Lung (tissue), 16 donors: Measurements from ENCODE around the gene PHOX2A. TPM values are rescaled to one million over a fixed set of nuclear protein-coding genes. Genes with fewer than 3 reads are reported as not detected.
"Not testable (repeated sequence)": the region's sequence is repeated elsewhere in the genome, so short reads cannot be mapped to it uniquely, and the experiment has no call there.

Experiments used
- ATAC-seq: fragments of 200-7000 bp; cut with Tn5 transposase; one replicate; pipeline ENCODE4 v1.9.1; 2020; ENCODE audit warnings: moderate number of reproducible peaks; ENCODE audit not compliant: insufficient read depth, low FRiP score
- DNase-seq, 3 donors: peaks; one replicate each; pipeline ENCODE4 v3.0.0-alpha.2; 2013 to 2017
- H3K27ac ChIP-seq, 2 donors: one replicate each; pipeline ENCODE4 v1.5.1; 2013; ENCODE audit warnings: mild to moderate bottlenecking in 2 of 2, moderate library complexity in 2 of 2, control low read depth in 1 of 2, inconsistent platforms in 1 of 2, low read depth in 1 of 2, low read length in 1 of 2
- H3K27me3 ChIP-seq, 3 donors: one replicate each; pipeline ENCODE4 v1.5.1; 2013; ENCODE audit warnings: low read length in 2 of 3; ENCODE audit not compliant: control insufficient read depth in 3 of 3, insufficient read depth in 3 of 3
- H3K36me3 ChIP-seq, 4 donors: one replicate each; pipeline ENCODE4 v1.5.1; 2013; ENCODE audit warnings: low read length in 4 of 4, mild to moderate bottlenecking in 1 of 4, moderate library complexity in 1 of 4; ENCODE audit not compliant: control insufficient read depth in 4 of 4, insufficient read depth in 4 of 4
- H3K4me1 ChIP-seq, 5 donors: one replicate each; pipeline ENCODE4 v1.5.1; 2013; ENCODE audit warnings: low read length in 5 of 5, mild to moderate bottlenecking in 2 of 5, moderate library complexity in 1 of 5; ENCODE audit not compliant: control insufficient read depth in 5 of 5, insufficient read depth in 5 of 5
- H3K4me3 ChIP-seq: one replicate; pipeline ENCODE4 v1.5.1; 2013; ENCODE audit warnings: mild to moderate bottlenecking, control low read depth, moderate library complexity
- H3K9ac ChIP-seq, 2 donors: one replicate each; pipeline ENCODE4 v1.5.1; 2013; ENCODE audit warnings: low read length in 2 of 2, control low read depth in 1 of 2; ENCODE audit not compliant: insufficient read depth in 1 of 2
- H3K9me3 ChIP-seq, 4 donors: one replicate each; pipeline ENCODE4 v1.5.1; 2013; ENCODE audit warnings: low read length in 3 of 4, mild to moderate bottlenecking in 1 of 4, moderate library complexity in 1 of 4; ENCODE audit not compliant: control insufficient read depth in 4 of 4, insufficient read depth in 3 of 4
- CTCF ChIP-seq: IDR thresholded peaks from 2 replicates; pipeline ENCODE4 v1.5.1; 2012; ENCODE audit warnings: mild to moderate bottlenecking; ENCODE audit errors: control extremely low read depth, extremely low read depth
- WGBS, 2 donors: extraction: QIAGEN DNeasy Blood & Tissue Kit; methylation state at CpG; one replicate each; pipeline ENCODE4 v1.1.7; 2013; 5-methylcytosine and 5-hydroxymethylcytosine counted together
- long read RNA-seq, 5 donors: transcript quantifications; one replicate each; lab custom pipeline, GENCODE V29; 2026
- polyA plus RNA-seq, 2 donors: library from polyadenylated mRNA; stranded (reverse); fragments of 200-250 nt; gene quantifications; one replicate each; pipeline ENCODE4 v1.2.1, GENCODE V29; 2013
- total RNA-seq, 2 donors: library from RNA; depleted of rRNA in 1 of 2; stranded (reverse); fragments of >200 nt in 1 of 2; gene quantifications; one replicate each; pipeline ENCODE4 v1.2.1, GENCODE V29; 2014 to 2021
- donor health status: control.
- donor health status: control.
- donor health status: Bipolar disorder and iron deficiency.
- donor health status: healthy.
- donor health status: DM: yes; HTN: yes; CAD: no.

Gene PHOX2A
- not detected for total RNA-seq
- polyA plus RNA-seq = not detected
- long read RNA-seq, donor 1 = 0 reads
- long read RNA-seq, donor 2 = 0 reads
- long read RNA-seq, donor 3 = 0 reads
- long read RNA-seq, donor 4 = 0 reads
- long read RNA-seq, donor 5 = 0 reads

- H3K4me3 ChIP-seq = no peak within 1 kb of the TSS
- no peak for TF ChIP-seq CTCF
- H3K27me3 ChIP-seq = peaks cover 0 to 80% (median 71%) of the 10 kb centered on the region in 3 donors
- no peak within 1 kb of the TSS for H3K9ac ChIP-seq
- peaks cover 0 to 18% (median 10%) of the 10 kb centered on the region in 5 donors for H3K4me1 ChIP-seq
- WGBS, 2 donors = 4 to 6% methylated on average over 24 to 37 of the region's 37 CpGs
- no peaks in the 10 kb centered on the region for H3K36me3 ChIP-seq
- DNase-seq = no peak
- no peak within 1 kb of the TSS for H3K27ac ChIP-seq
- ATAC-seq = no peak
- no peaks in the 10 kb centered on the region for H3K9me3 ChIP-seq
These were observed at the start of gene PHOX2A for GRCh38 chr11:72244060-72244360. Gene PHOX2A (minus strand): TSS chr11:72244176. CDS start chr11:72244004, 172 bp downstream.

GRCh38 chr11:72293391-72293790 lies 49.4 kb upstream of the PHOX2A start:
- no peak for ATAC-seq
- H3K4me1 ChIP-seq = no peaks in the 10 kb centered on the region
- 96% methylated on average over 13 to 14 of the region's 14 CpGs for WGBS, 2 donors
- no peak overlapping the region for H3K9ac ChIP-seq
- H3K27ac ChIP-seq = no peak overlapping the region
- peaks cover 0 to 32% (median 6%) of the 10 kb centered on the region in 4 donors for H3K36me3 ChIP-seq
- TF ChIP-seq CTCF = no peak
- H3K27me3 ChIP-seq = no peaks in the 10 kb centered on the region
- no peak overlapping the region for H3K4me3 ChIP-seq
- no peak for DNase-seq
- H3K9me3 ChIP-seq = peaks cover 0 to 3% (median 0%) of the 10 kb centered on the region in 4 donors

GRCh38 chr11:72292106-72292785 lies 48.3 kb upstream of the PHOX2A start:
- Histone ChIP-seq H3K36me3 (peaks cover 0 to 28% (median 6%) of the 10 kb centered on the region in 4 donors), H3K4me3 (no peak overlapping the region), H3K27ac (no peak overlapping the region), H3K9me3 (peaks cover 0 to 3% (median 0%) of the 10 kb centered on the region in 4 donors), H3K4me1 (no peaks in the 10 kb centered on the region), H3K9ac (no peak overlapping the region), H3K27me3 (no peaks in the 10 kb centered on the region)
- ATAC-seq (no peak), DNase-seq (no peak)
- 80 to 87% methylated on average over 8 of the region's 8 CpGs for WGBS, 2 donors
- no peak for TF ChIP-seq CTCF

GRCh38 chr11:72290741-72291140 lies 46.8 kb upstream of the PHOX2A start:
- peaks cover 0 to 21% (median 6%) of the 10 kb centered on the region in 4 donors for H3K36me3 ChIP-seq
- 63 to 65% methylated on average over 6 of the region's 6 CpGs for WGBS, 2 donors
- ATAC-seq, H3K27me3 ChIP-seq, H3K4me1 ChIP-seq, H3K4me3 ChIP-seq, H3K27ac ChIP-seq, H3K9me3 ChIP-seq, H3K9ac ChIP-seq: not testable (repeated sequence)
- DNase-seq = peak in 1 of 3 donors; percentile 18
